A673 (cell line): Measurements from ENCODE around the gene RAB3A. TPM values are rescaled to one million over a fixed set of nuclear protein-coding genes. Genes with fewer than 3 reads are reported as not detected.

Source experiments
- BruUV-seq: library from RNA; stranded (reverse); fragments of 400-500 nt; replicated peaks from 2 replicates; lab custom pipeline; 2021; lab: Mats Ljungman, UMichigan
- CTCF ChIA-PET: fragments of 300-600 bp; sonication (Branson Sonifier 250); formaldehyde crosslinking; loops from one replicate; lab custom pipeline; 2022; ENCODE audit warnings: antibody characterized with exemption; lab: Charles Lee
- POLR2A ChIA-PET: fragments of 300-600 bp; sonication (Branson Sonifier 250); formaldehyde crosslinking; loops from one replicate; lab custom pipeline; 2022; ENCODE audit warnings: antibody characterized with exemption; ENCODE audit not compliant: low non-redundant PET; lab: Charles Lee
- DNase-seq: peaks from one replicate; pipeline ENCODE4 v3.0.0-alpha.2; 2015; ENCODE audit warnings: low spot score
- H3K27ac ChIP-seq: fragments of 200-600 bp; sonication (generic); 2 replicates; pipeline ENCODE4 v1.5.1; 2016; ENCODE audit warnings: mixed run types, low read depth, mild to moderate bottlenecking, mixed read lengths, antibody characterized with exemption, low read length; ENCODE audit not compliant: poor library complexity, severe bottlenecking
- H3K27me3 ChIP-seq: fragments of 200-600 bp; sonication (generic); replicated peaks from 2 replicates; pipeline ENCODE4 v1.6.1; 2017; ENCODE audit warnings: mixed run types, low read depth, mild to moderate bottlenecking, mixed read lengths, antibody characterized with exemption, low read length; ENCODE audit not compliant: insufficient read depth, poor library complexity
- H3K36me3 ChIP-seq: fragments of 200-600 bp; sonication (generic); 2 replicates; pipeline ENCODE4 v1.6.1; 2016; ENCODE audit warnings: mixed run types, mild to moderate bottlenecking, mixed read lengths, antibody characterized with exemption, low read length; ENCODE audit not compliant: insufficient read depth, poor library complexity, severe bottlenecking
- H3K4me1 ChIP-seq: fragments of 200-600 bp; sonication (generic); 2 replicates; pipeline ENCODE4 v1.6.1; 2017; ENCODE audit warnings: mixed run types, mild to moderate bottlenecking, mixed read lengths, antibody characterized with exemption, low read length; ENCODE audit not compliant: insufficient read depth, poor library complexity, severe bottlenecking
- H3K4me3 ChIP-seq: fragments of 200-600 bp; sonication (generic); 2 replicates; pipeline ENCODE4 v1.5.1; 2016; ENCODE audit warnings: low read depth, mixed run types, mild to moderate bottlenecking, mixed read lengths, low read length; ENCODE audit not compliant: poor library complexity, severe bottlenecking
- H3K9me3 ChIP-seq: fragments of 200-600 bp; sonication (generic); 2 replicates; pipeline ENCODE4 v1.6.1; 2016; ENCODE audit warnings: mixed run types, low read depth, mild to moderate bottlenecking, mixed read lengths, antibody characterized with exemption, low read length; ENCODE audit not compliant: poor library complexity, severe bottlenecking
- EZH2 ChIP-seq: fragments of 200-600 bp; sonication (generic); IDR thresholded peaks from 2 replicates; pipeline ENCODE4 v1.6.1; 2017; ENCODE audit warnings: borderline replicate concordance, low read depth, mild to moderate bottlenecking, mixed read lengths, antibody characterized with exemption, low read length; ENCODE audit not compliant: poor library complexity, severe bottlenecking
- intact Hi-C: fragments of 100-400 bp; cut with micrococcal nuclease; formaldehyde crosslinking; loops from one replicate; pipeline ENCODE4 v1.10.0; 2022; ENCODE audit not compliant: unreplicated experiment
- total RNA-seq: library from RNA; stranded (reverse); gene quantifications from 2 replicates; pipeline ENCODE4 v1.2.3, GENCODE V29; 2021
- TF ChIP-seq, protein P1 (sequence below): fragments of 300-800, 200-600 bp; sonication (generic); conservative IDR thresholded peaks from 2 replicates; pipeline ENCODE4 v1.5.1; 2017; ENCODE audit warnings: low read depth, mild to moderate bottlenecking, antibody characterized with exemption, low read length, moderate library complexity, mixed read lengths

The RAB3A gene
- total RNA-seq, 1 experiment from 2014 or later, result 2.9 TPM

DNA sequence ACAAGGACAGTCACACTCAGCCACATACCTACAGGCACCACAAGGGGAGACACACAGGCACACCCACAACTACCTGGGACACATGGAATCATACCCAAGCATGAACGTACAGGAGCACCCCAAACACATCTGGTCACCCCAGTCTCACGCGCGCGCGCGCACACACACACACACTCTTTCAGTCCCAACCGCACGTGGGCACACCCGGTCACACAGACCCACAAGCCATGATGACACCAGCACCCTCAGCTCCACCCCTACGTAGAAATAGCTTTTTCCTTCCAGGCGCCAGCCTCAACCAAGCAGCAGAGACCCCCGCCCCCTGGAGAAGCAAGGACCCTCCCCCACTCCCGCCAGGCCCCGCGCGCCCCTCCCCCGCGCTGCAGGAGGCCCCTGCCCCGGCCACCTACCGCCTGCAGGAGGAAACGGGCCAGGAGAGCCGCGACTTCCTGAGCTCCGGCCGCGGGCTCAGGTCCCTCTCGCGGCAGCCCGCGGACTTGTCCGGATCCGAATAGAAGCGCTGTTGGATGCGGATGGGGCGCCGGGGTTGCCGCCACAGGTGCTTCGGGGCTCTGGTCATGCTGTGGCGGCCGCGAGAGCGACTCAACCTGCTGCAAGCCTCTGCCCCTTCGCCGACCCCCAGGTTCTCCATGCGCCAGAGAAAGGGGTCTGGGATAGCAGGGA, 28.8 kb upstream of the RAB3A start:
- no peak overlapping the region for H3K27ac ChIP-seq
- POLR2A ChIA-PET, result interaction anchor here (0.7 kb wide), 1 partner anchor 263 kb away, joined by 4 read pairs; no protein-coding TSS in a partner anchor
- intact Hi-C loops, result no loop called here
- BruUV-seq, result no TSS peak
- peaks cover 15% of the 10 kb centered on the region for H3K4me1 ChIP-seq
- no peak overlapping the region for H3K4me3 ChIP-seq
- CTCF ChIA-PET, result interaction anchor here (0.6 kb wide), 1 partner anchor 40 kb away, joined by 4 read pairs; no protein-coding TSS in a partner anchor
- no peak for TF ChIP-seq EZH2
- TF ChIP-seq, protein P1, sequence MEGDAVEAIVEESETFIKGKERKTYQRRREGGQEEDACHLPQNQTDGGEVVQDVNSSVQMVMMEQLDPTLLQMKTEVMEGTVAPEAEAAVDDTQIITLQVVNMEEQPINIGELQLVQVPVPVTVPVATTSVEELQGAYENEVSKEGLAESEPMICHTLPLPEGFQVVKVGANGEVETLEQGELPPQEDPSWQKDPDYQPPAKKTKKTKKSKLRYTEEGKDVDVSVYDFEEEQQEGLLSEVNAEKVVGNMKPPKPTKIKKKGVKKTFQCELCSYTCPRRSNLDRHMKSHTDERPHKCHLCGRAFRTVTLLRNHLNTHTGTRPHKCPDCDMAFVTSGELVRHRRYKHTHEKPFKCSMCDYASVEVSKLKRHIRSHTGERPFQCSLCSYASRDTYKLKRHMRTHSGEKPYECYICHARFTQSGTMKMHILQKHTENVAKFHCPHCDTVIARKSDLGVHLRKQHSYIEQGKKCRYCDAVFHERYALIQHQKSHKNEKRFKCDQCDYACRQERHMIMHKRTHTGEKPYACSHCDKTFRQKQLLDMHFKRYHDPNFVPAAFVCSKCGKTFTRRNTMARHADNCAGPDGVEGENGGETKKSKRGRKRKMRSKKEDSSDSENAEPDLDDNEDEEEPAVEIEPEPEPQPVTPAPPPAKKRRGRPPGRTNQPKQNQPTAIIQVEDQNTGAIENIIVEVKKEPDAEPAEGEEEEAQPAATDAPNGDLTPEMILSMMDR, result no peak
- H3K9me3 ChIP-seq, result no peaks in the 10 kb centered on the region
- DNase-seq, result no peak
- H3K27me3 ChIP-seq, result no peaks in the 10 kb centered on the region
- H3K36me3 ChIP-seq, result no peaks in the 10 kb centered on the region

DNA sequence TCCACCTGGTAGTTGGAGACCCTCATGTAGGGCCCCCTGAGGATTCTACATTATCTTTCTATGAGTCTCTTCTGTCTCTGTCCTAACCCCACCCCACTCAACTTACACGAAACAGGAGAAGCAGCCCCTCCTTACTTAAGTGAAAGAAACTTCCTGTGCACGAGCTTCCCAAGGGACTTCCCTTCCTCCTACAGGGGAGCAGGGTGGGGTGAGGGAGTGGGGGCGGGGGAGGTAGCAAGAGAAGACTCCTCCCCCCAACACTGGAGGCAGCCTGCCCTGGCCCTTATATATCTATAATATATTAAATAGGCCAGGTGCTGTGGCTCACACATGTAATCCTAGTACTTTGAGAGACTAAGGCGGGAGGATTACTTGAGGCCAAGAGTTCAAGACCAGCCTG, 27.9 kb upstream of the RAB3A start:
- no peak overlapping the region for H3K4me3 ChIP-seq
- peaks cover 15% of the 10 kb centered on the region for H3K4me1 ChIP-seq
- ChIA-PET POLR2A (interaction anchor here (0.5 kb wide), 1 partner anchor 383 kb away, joined by 3 read pairs; no protein-coding TSS in a partner anchor), CTCF (interaction anchor here (0.6 kb wide), 3 partner anchors 9 to 42 kb away, joined by 4 to 10 read pairs (median 4); no protein-coding TSS in a partner anchor)
- DNase-seq, result peak; percentile 77
- H3K36me3 ChIP-seq, result no peaks in the 10 kb centered on the region
- TF ChIP-seq EZH2, result no peak
- TF ChIP-seq, protein P1, result no peak
- peaks cover 3% of the 10 kb centered on the region for H3K27me3 ChIP-seq
- H3K27ac ChIP-seq, result peak overlapping the region; percentile 40
- intact Hi-C loops, result no loop called here
- no TSS peak for BruUV-seq
- no peaks in the 10 kb centered on the region for H3K9me3 ChIP-seq

DNA sequence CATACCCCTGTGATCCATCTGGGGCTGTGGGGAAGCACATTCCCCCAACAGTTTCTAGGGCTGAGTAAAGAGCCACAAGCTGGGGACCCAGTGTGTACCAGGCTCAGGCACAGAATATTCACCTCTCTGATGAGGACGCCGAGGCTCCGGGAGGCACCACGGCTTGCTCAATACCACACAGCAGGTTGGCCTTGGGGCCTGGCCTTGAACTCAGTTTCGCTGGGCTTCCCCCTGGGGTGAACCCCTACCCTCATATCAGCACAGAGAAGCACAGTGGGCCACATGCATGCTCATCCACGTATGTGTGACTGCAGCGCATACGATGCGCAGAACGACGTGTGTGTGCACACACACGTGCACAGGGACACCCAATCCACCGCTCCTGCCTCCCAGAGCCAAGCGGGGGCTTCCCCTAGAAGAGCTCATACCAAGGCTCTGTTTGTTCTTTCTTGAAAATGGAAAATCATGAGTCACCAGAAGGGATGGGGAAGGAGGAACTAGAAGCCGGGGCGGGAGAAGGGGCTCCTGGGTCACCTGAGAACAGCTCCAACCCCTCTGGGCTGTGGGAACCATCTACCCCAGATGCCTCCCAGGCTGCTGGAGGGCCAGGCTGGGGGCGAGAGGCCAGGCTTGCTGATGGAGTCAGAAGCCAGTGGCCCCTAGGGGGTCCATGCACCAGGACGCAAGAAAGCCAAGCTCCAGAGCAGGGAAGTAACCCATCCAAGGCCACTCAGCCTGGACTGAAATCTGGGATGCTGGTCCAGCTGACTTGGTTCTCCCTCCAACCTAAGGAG, 27.3 kb upstream of the RAB3A start:
- H3K36me3 ChIP-seq, result no peaks in the 10 kb centered on the region
- H3K9me3 ChIP-seq, result no peaks in the 10 kb centered on the region
- DNase-seq, result no peak
- BruUV-seq, result no TSS peak
- peak overlapping the region; percentile 40 for H3K27ac ChIP-seq
- TF ChIP-seq EZH2, result no peak
- TF ChIP-seq, protein P1, result no peak
- H3K27me3 ChIP-seq, result peaks cover 9% of the 10 kb centered on the region
- ChIA-PET CTCF (interaction anchor here (0.6 to 0.7 kb wide), 3 partner anchors 10 to 21 kb away, joined by 3 to 10 read pairs (median 5); no protein-coding TSS in a partner anchor), POLR2A (interaction anchor here (0.5 kb wide), 2 partner anchors 134 to 384 kb away, joined by 3 to 4 read pairs; no protein-coding TSS in a partner anchor)
- intact Hi-C loops, result no loop called here
- H3K4me3 ChIP-seq, result no peak overlapping the region
- H3K4me1 ChIP-seq, result peaks cover 16% of the 10 kb centered on the region
